Thyroid gland (tissue), 4 donors: Measurements from ENCODE around the gene ADARB1.

ENCODE experiments used
- CTCF ChIP-seq, 6 experiments: fragments of 200-600 bp in 3 of 6; fragments of 450-650 bp in 3 of 6; sonication (generic) in 3 of 6; IDR thresholded peaks; one replicate each; pipeline ENCODE4 v1.5.1; 2016 to 2019; ENCODE audit warnings: antibody characterized with exemption in 6 of 6, mild to moderate bottlenecking in 2 of 6, inconsistent platforms in 1 of 6, moderate library complexity in 1 of 6
- POLR2A ChIP-seq, 2 donors: fragments of 450-650 bp; IDR thresholded peaks; one replicate each; pipeline ENCODE4 v1.6.1; 2017; ENCODE audit warnings: antibody characterized with exemption in 2 of 2, mild to moderate bottlenecking in 2 of 2, moderate library complexity in 1 of 2

GRCh38 chr21:45225741-45226327, 151.5 kb downstream of the ADARB1 start:
- TF ChIP-seq POLR2A (IDR thresholded peaks at IDR 0.05) (no peak), CTCF (IDR thresholded peaks at IDR 0.05) (no peak)
